GM12875 (cell line): Measurements from ENCODE around the gene ZBTB33.

Source experiments
- H3K4me3 ChIP-seq: one replicate; pipeline ENCODE4 v1.5.1; 2011; ENCODE audit warnings: low read depth, low read length, control low read depth
- CTCF ChIP-seq: IDR thresholded peaks from 2 replicates; pipeline ENCODE4 v1.5.1; 2011; ENCODE audit warnings: low read depth, mild to moderate bottlenecking, control low read depth, inconsistent platforms, low read length, moderate library complexity, borderline replicate concordance; ENCODE audit not compliant: insufficient read depth

The ZBTB33 gene

GRCh38 chrX:120269373-120270035, 18.9 kb downstream of the ZBTB33 start:
- no peak for TF ChIP-seq CTCF
- no peak overlapping the region for H3K4me3 ChIP-seq

GRCh38 chrX:120270567-120270966, 20.0 kb downstream of the ZBTB33 start:
- no peak for TF ChIP-seq CTCF
- no peak overlapping the region for H3K4me3 ChIP-seq

GRCh38 chrX:120271218-120271617, 20.6 kb downstream of the ZBTB33 start:
- H3K4me3 ChIP-seq, result no peak overlapping the region
- no peak for TF ChIP-seq CTCF

GRCh38 chrX:120274145-120274544, 23.5 kb downstream of the ZBTB33 start:
- H3K4me3 ChIP-seq, result no peak overlapping the region
- no peak for TF ChIP-seq CTCF

- H3K4me3 ChIP-seq, result no peak overlapping the region
- no peak for TF ChIP-seq CTCF
Observed at GRCh38 chrX:120274958-120275357, 24.3 kb downstream of the ZBTB33 start.

GRCh38 chrX:120281021-120281624, 30.5 kb downstream of the ZBTB33 start:
- TF ChIP-seq CTCF, result no peak
- H3K4me3 ChIP-seq, result no peak overlapping the region

GRCh38 chrX:120281761-120282160, 31.1 kb downstream of the ZBTB33 start:
- no peak for TF ChIP-seq CTCF

More at GRCh38 chrX:120281761-120282160, 31.1 kb downstream of the ZBTB33 start:
- H3K4me3 ChIP-seq, result no peak overlapping the region
